Chondrocyte (in vitro differentiated cells): ENCODE data around the gene TBC1D8B. TPM values are rescaled to one million over a fixed set of nuclear protein-coding genes. Genes with fewer than 3 reads are reported as not detected.
A peak's percentile ranks its signal among the peaks of the same experiment; 100 is the strongest.

Experiments
- DNase-seq: peaks from one replicate; pipeline ENCODE4 v3.0.0; 2021; ENCODE audit warnings: mixed read lengths, low spot score
- H3K27ac Mint-ChIP-seq: one replicate; pipeline ENCODE4 v1.8.0; 2021; ENCODE audit warnings: mild to moderate bottlenecking, moderate library complexity, mixed read lengths; ENCODE audit not compliant: unreplicated experiment
- H3K27me3 Mint-ChIP-seq: 2 replicates; pipeline ENCODE4 v1.8.0; 2021; ENCODE audit warnings: low read depth, mixed read lengths
- H3K36me3 Mint-ChIP-seq: 2 replicates; pipeline ENCODE4 v1.8.0; 2021; ENCODE audit warnings: low read depth, mixed read lengths
- H3K4me1 Mint-ChIP-seq: 2 replicates; pipeline ENCODE4 v1.8.0; 2021; ENCODE audit warnings: low read depth, mild to moderate bottlenecking, mixed read lengths
- H3K4me3 Mint-ChIP-seq: one replicate; pipeline ENCODE4 v1.8.0; 2021; ENCODE audit warnings: mild to moderate bottlenecking, moderate library complexity, mixed read lengths; ENCODE audit not compliant: unreplicated experiment
- H3K9me3 Mint-ChIP-seq: 2 replicates; pipeline ENCODE4 v1.8.0; 2021; ENCODE audit warnings: low read depth, mixed read lengths
- total RNA-seq: library from RNA; stranded (reverse); gene quantifications from 3 replicates; pipeline ENCODE4 v1.2.1, GENCODE V29; 2021
- TF ChIP-seq, protein P1 (sequence below): fragments of 200-600 bp; sonication (generic); IDR thresholded peaks from 2 replicates; pipeline ENCODE4 v1.5.0; 2021; ENCODE audit warnings: antibody characterized with exemption, mild to moderate bottlenecking, moderate library complexity

The TBC1D8B gene
- total RNA-seq, 1 donor from 2014 or later, result 15.7 TPM

DNA sequence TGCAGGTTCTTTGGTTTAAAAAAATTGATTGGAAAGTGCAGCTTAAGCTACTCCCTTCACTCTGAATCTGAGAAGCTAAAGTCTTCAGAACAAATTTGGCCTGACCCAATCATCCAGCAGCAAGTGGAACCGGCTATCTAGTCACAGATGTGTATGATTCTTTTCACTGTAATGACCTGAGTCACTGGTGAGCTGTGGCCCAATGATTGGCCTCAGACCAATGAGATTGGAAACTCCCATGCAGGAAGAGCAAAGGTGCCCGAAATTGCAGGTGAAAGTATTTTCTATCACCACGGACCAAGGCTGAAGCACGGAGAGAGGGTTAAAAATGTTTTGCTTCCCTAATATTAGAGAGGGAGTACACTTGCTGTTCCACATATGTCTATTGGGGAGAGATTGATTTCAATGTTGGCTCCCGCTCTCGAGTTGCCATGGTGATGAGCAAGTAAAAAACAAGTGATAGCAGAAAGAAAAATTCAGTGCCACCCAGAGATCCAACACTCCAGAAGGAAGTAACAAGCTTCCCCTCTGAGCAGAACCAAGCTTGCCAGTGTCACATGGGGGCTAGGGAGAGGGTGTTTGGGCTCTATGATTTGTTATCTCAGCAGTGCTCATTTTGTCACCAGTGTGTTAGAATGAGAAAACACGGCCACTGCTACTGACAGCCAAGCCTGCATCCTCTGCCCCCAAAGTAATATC is 89.4 kb downstream of the TBC1D8B start:
- peaks cover 15% of the 10 kb centered on the region for H3K4me1 Mint-ChIP-seq
- H3K27me3 Mint-ChIP-seq, result peaks cover 5% of the 10 kb centered on the region
- TF ChIP-seq, protein P1, sequence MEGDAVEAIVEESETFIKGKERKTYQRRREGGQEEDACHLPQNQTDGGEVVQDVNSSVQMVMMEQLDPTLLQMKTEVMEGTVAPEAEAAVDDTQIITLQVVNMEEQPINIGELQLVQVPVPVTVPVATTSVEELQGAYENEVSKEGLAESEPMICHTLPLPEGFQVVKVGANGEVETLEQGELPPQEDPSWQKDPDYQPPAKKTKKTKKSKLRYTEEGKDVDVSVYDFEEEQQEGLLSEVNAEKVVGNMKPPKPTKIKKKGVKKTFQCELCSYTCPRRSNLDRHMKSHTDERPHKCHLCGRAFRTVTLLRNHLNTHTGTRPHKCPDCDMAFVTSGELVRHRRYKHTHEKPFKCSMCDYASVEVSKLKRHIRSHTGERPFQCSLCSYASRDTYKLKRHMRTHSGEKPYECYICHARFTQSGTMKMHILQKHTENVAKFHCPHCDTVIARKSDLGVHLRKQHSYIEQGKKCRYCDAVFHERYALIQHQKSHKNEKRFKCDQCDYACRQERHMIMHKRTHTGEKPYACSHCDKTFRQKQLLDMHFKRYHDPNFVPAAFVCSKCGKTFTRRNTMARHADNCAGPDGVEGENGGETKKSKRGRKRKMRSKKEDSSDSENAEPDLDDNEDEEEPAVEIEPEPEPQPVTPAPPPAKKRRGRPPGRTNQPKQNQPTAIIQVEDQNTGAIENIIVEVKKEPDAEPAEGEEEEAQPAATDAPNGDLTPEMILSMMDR, result no peak
- no peaks in the 10 kb centered on the region for H3K36me3 Mint-ChIP-seq
- no peak overlapping the region for H3K27ac Mint-ChIP-seq
- no peak for DNase-seq
- H3K4me3 Mint-ChIP-seq, result no peak overlapping the region
- H3K9me3 Mint-ChIP-seq, result peaks cover 9% of the 10 kb centered on the region

DNA sequence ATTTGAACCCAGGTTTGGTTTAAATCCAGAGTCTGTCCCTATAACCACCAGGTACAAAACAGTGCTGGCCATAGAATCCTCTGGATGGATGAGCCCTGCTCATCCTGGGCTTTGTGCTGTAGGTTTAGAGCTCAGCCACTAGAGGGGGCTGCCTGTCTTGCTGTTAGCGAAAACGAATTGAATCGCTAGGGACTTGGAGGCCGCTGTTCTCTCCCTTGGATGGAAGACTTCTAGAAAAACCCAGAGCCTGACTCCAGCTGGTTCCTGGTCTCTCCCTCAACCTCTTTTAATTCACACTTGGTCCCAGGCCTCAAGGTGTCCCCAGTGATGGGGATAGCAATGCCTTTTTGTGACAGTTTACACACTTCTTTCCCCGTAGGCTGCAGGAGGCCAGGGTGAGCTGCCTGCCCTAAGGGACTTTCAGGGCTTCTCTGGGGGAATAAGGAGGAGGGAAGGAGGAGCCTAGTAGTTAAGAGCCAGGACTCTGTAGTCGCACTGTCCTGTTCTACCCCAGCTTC is 92.0 kb downstream of the TBC1D8B start:
- Mint-ChIP-seq H3K4me1 (peaks cover 18% of the 10 kb centered on the region), H3K4me3 (no peak overlapping the region), H3K36me3 (no peaks in the 10 kb centered on the region), H3K27ac (peak overlapping the region; percentile 54), H3K27me3 (peaks cover 5% of the 10 kb centered on the region), H3K9me3 (no peaks in the 10 kb centered on the region)
- TF ChIP-seq, protein P1, result peak; percentile 86
- DNase-seq, result no peak

DNA sequence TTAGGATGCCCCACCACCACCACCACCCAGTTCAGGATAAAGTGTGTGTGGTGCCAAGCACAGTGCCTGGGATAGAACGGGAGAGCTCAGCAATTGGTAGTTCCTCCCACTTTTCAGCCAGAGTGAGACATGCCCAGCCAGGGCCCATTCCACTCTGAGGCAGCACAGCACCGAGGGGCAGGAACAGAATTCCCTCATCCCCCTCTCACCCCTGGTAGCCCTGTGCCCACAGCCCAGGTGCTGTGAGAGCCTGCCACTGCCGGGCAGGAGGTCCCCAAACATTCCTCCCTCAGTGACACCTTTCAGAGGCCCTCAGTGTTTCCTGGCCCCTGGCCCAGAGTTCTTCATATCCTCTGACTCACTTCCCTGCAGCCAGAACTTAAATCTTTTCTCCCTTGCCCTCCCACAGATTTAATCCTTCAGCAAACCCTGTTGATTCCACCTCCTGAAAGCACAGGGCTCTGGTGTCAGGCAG is 92.5 kb downstream of the TBC1D8B start:
- Mint-ChIP-seq H3K27ac (peak overlapping the region; percentile 54), H3K9me3 (no peaks in the 10 kb centered on the region), H3K4me1 (peaks cover 18% of the 10 kb centered on the region), H3K27me3 (peaks cover 5% of the 10 kb centered on the region), H3K36me3 (no peaks in the 10 kb centered on the region), H3K4me3 (no peak overlapping the region)
- no peak for DNase-seq
- TF ChIP-seq, protein P1, result no peak

DNA sequence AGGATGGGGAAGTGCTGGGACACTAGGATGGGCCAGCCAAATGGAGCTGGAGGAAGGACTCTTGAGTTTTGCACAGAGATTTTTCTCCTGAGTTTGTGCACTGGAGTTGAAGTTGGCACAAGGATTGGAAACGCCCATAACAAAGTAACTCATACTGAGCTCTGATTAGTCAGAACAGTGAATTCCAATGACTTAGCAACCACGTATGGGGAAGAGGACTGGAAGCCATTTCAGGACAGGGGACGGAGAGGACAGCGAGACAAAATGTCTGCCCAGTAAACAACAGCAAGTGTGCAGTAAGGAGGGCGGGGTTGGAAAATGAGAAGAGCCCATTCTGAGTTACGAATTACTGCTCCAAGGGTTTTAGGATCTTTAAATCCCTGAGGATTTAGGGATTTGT is 94.8 kb downstream of the TBC1D8B start:
- Mint-ChIP-seq H3K27me3 (no peaks in the 10 kb centered on the region), H3K4me3 (no peak overlapping the region), H3K36me3 (no peaks in the 10 kb centered on the region), H3K9me3 (no peaks in the 10 kb centered on the region), H3K27ac (no peak overlapping the region), H3K4me1 (peaks cover 18% of the 10 kb centered on the region)
- no peak for DNase-seq
- TF ChIP-seq, protein P1, result no peak

DNA sequence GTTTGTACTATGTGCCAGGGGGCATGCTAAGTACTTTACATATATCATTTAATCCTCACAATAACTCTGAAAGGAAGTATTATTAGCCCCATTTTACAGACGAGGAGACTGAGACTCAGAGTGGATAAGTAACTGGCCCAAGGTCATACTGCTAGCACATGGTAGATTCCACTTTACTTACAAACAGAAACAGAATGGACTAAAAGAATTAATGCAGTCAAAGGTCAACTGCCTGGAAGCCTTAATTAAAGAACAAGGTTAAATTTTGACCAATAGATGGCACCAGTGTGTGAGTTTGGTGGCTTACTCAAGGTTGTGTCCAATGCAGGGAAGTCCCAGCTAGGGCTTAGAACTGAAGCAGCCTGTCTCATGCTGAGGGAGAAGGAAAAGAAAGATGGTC is 96.0 kb downstream of the TBC1D8B start:
- Mint-ChIP-seq H3K9me3 (no peaks in the 10 kb centered on the region), H3K27ac (no peak overlapping the region), H3K36me3 (no peaks in the 10 kb centered on the region), H3K4me1 (peaks cover 18% of the 10 kb centered on the region), H3K4me3 (no peak overlapping the region), H3K27me3 (no peaks in the 10 kb centered on the region)
- TF ChIP-seq, protein P1, result peak; percentile 75
- no peak for DNase-seq
